GM21723 (cell line): ENCODE measurements around the gene SLC29A2.
"Not testable (repeated sequence)": the region's sequence is repeated elsewhere in the genome, so short reads cannot be mapped to it uniquely, and the experiment has no call there.

ENCODE experiments used
- ATAC-seq: cut with Tn5 transposase; IDR thresholded peaks from one replicate; pipeline ENCODE4 v1.9.1; 2021; ENCODE audit warnings: mild to moderate bottlenecking, moderate library complexity; ENCODE audit not compliant: unreplicated experiment

SLC29A2 gene

GRCh38 chr11:66386171-66387069 is 14.9 kb upstream of the SLC29A2 start:
- no peak for ATAC-seq

GRCh38 chr11:66384316-66384715 is 12.8 kb upstream of the SLC29A2 start:
- not testable (repeated sequence) for ATAC-seq

- not testable (repeated sequence) for ATAC-seq
These were observed 8.7 kb upstream of the SLC29A2 start for GRCh38 chr11:66380264-66380663.

DNA sequence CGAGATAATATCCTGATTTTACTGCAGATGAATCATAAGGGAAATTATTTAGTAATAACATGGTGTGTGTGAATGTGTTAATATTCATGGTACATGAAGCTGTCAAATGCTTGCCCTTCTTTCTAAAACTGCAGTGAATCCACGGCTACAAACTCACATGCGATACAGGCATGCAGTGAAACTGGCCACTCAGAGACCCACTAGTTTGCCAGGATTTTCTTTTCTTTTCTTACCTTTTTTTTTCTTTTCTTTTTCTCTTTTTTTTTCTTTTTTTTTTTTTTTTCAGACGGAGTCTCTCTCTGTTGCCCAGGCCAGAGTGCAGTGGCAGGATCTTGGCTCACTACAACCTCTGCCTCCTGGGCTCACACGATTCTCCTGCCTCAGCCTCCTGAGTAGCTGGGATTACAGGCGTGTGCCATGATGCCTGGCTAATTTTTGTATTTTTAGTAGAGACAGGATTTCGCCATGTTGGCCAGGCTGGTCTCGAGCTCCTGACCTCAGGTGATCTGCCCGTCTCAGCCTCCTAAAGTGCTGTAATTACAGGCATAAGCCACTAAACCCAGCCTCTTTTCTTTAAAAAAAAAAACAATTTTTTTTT is 2.2 kb upstream of the SLC29A2 start:
- not testable (repeated sequence) for ATAC-seq

GRCh38 chr11:66373265-66373664 is 1.7 kb upstream of the SLC29A2 start:
- ATAC-seq, result no peak

DNA sequence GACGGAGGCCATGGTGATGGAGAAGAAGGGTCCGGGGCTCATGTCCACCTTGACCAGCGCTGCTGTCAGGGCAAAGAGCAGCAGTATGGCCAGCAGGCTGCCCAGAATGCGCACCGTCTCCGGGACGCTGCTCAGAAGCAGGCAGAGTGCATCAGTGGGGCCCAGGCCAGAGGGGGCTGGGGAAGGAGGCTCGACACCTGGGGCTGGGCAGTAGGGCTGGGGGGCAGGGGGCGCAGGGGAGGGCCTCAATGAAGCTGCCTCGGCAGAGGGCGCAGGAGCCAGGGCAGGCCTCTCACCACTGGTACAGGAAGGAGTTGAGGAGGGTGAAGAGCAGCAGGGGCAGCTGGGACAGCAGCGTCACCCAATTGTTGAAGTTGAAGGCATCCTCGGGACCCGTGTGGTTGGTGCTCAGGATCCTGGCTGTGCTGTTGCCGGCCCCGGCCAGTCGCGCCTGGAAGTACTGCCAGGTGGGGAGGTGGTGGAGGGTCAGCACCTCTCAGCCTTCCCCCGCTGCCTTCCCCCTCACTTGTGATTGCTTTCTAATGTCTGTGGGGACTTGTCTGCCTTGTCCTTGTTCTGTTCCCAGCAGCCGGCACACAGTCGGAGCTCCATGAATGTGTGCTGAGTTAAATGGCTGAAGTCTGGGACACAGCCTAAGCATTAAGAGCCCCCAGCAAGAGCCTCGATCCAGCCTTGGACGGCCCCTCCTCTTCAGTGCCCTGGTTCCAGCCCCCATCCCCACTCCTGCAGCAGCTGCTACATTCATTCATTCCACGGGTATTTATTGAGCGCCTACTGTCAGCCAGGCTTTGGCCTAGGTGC is 2.3 kb downstream of the SLC29A2 start:
- ATAC-seq, result no peak

DNA sequence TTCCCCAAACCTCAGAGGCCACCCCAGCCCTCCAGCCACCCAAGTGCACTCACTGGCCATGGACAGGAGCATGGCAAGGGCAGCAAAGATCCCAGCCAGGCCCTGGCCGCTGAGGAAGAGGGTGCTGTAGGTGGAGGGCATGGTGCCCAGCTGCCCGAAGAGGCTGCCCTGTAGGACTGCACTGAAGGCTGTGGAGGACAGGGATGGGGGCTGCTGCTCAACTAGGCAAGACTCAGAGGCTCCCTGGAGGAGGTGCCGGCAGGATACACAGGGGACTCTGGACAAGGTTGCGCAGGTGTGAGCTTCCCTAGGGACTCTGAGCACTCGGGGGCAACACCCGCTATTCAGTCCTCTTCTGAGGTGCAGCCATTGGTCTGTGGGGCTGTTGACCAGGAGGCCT is 3.1 kb downstream of the SLC29A2 start:
- ATAC-seq, result no peak

DNA sequence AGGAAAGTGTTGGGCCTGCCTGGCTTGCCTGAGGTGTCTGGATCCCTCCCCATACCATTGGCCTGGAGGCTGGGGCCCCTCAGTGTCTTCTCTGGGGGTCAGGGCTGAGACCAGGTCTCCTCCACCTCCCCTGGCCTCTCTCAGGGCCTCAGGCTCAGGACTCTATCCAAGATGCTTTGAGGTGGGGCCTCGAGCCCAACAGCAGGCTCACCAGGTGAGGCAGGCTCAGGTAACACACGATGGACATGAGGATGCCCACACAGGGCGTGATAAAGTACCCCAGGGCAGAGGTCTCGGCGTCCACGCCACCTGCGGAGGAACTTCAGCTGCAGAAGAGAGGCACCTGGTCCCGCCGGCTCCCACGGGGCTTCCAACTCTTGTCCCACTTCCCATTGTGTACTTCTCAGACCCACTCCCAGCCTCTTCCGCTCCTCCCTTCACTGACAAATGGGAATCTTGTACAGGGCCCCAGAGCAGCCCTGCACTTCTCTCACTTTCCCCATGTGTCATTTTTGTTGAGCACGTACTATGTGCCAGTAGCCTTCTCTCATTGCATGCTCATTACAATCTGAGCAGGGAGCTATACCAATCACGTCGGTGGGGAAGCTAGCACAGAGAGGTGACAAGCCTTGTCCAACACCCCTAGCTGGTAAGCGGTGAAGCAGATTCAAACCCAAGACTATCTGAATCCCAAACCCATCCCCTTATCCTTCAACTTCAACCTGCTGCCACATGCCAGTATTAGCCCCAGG is 3.8 kb downstream of the SLC29A2 start:
- ATAC-seq, result no peak

DNA sequence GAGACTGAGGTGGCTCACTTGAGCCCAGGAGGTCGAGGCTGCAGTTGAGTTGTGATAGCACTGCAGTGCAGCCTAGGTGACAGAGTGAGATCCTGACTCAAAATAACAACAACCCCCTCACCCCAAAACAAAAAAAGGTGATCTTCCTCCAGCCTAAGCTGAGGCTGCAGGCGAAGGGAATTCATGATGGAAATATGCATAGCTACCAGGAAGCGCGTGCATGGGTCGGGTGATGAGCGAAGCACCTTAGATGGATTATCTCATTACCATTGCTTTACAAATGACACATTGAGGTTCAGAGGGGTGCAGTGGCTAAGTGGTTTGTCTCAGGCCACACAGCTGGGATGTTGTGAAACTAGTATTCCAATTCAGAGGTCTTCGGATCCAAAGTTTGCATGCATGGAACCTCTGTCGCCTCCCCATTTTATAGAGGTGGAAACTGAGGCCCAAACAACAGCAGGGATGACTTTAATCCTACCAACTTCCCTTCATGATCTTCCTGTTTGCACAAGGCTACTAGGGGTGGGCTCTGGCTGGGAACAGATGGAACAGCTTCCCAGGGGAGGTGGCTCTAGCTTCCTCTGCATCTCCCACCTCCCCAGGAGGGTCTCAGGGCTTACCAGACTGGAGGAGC is 4.6 kb downstream of the SLC29A2 start:
- no peak for ATAC-seq

- no peak for ATAC-seq
These were observed 5.6 kb downstream of the SLC29A2 start for GRCh38 chr11:66365711-66366619.

GRCh38 chr11:66365166-66365565 is 6.4 kb downstream of the SLC29A2 start:
- no peak for ATAC-seq

- ATAC-seq, result no peak
These were observed 7.6 kb downstream of the SLC29A2 start for GRCh38 chr11:66363805-66364535.

- ATAC-seq, result no peak
These were observed 8.4 kb downstream of the SLC29A2 start for GRCh38 chr11:66363187-66363601.

DNA sequence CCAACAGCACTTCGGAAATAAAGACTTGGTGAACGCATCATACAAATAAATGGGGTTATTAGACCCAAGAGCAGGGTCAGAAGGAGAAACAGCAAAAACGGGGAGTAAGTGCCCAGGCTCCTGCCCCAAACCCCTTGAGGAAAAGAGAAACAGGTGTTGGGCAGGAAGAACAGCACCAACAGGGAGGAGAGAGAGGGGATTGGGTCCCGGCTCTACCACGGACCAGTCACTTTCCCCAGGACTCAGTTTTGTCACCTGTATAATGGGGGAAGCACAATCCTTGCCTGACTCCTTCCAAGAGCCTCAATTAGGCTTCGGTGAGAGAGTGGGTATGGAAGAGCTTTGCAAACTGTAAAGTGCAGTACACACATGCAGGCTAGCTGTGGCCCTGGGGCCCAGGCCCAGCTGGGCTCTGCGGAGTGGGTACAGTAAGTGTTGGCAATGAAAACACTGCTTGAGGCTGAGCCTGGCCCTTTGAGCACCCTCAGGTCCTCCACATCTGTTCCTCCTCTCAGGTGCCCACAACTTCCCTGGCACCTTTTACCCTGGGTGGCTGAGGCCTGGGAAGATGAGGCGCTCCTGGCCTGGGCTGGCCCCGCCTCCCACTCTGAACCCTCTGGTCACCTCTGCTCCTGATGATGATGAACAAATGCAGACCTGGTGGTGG is 8.9 kb downstream of the SLC29A2 start:
- no peak for ATAC-seq

GRCh38 chr11:66361502-66361941 is 10.0 kb downstream of the SLC29A2 start:
- ATAC-seq, result no peak

DNA sequence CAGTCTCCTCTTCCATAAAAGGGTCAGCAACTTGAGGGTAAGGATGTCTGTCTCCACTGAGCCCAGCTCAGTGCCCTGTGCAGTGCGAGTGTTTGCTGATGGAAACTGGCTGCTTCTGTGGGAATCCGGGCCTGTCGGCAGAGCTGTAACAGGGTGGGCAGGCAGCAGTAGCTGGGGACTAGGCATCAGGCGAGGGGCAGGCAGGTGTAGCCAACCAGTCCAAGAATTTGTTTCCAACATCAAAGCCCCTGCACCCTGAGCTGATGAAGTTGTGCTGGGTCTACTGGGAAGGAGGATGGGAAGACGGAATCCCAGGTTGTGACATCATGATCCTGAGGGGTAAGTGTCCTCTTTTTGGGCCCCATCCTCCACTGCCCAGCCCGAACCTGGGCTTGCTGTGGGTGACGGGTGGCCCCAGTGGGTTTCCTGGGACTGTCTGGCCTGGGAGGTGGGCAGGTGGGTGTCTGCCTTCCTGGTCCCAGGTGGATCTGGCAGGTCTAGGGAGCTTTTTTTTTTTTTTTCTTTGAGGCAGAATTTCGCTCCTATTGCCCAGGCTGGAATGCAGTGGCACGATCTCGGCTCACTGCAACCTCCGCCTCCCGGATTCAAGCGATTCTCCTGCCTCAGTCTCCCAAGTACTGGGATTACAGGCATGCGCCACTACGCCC is 11.0 kb downstream of the SLC29A2 start:
- ATAC-seq, result no peak

- ATAC-seq, result no peak
These were observed 11.9 kb downstream of the SLC29A2 start for GRCh38 chr11:66359662-66360087.
